Small intestine (tissue), 7 donors: ENCODE results near the gene CNEP1R1. TPM values are rescaled to one million over a fixed set of nuclear protein-coding genes. Genes with fewer than 3 reads are reported as not detected.
"Not testable (repeated sequence)": the region's sequence is repeated elsewhere in the genome, so short reads cannot be mapped to it uniquely, and the experiment has no call there.

ENCODE experiments used
- DNase-seq, 2 donors: peaks; one replicate each; pipeline versions ENCODE4 v3.0.0 to v3.0.0-alpha.2; 2013
- FAIRE-seq: peaks from 2 replicates; lab custom pipeline; 2012; peaks lifted over from hg19 to GRCh38; lab: Jason Lieb, UNC
- H3K27ac ChIP-seq, 3 donors: one replicate each; pipeline ENCODE4 v1.5.1; 2013; ENCODE audit warnings: low read length in 2 of 3, mild to moderate bottlenecking in 2 of 3, control low read depth in 1 of 3, inconsistent platforms in 1 of 3, low read depth in 1 of 3, moderate library complexity in 1 of 3
- H3K27me3 ChIP-seq, 3 donors: one replicate each; pipeline ENCODE4 v1.6.1; 2013; ENCODE audit warnings: low read length in 3 of 3, inconsistent platforms in 1 of 3; ENCODE audit not compliant: control insufficient read depth in 3 of 3, insufficient read depth in 3 of 3
- H3K36me3 ChIP-seq, 3 donors: one replicate each; pipeline ENCODE4 v1.6.1; 2013; ENCODE audit warnings: low read length in 3 of 3, inconsistent platforms in 1 of 3, low read depth in 1 of 3, mild to moderate bottlenecking in 1 of 3, moderate library complexity in 1 of 3; ENCODE audit not compliant: control insufficient read depth in 3 of 3, insufficient read depth in 2 of 3
- H3K4me1 ChIP-seq, 3 donors: one replicate each; pipeline ENCODE4 v1.6.1; 2013; ENCODE audit warnings: low read length in 2 of 3, inconsistent platforms in 1 of 3, low read depth in 1 of 3, mild to moderate bottlenecking in 1 of 3, moderate library complexity in 1 of 3; ENCODE audit not compliant: control insufficient read depth in 3 of 3, insufficient read depth in 2 of 3
- H3K4me3 ChIP-seq, 3 donors: one replicate each; pipeline ENCODE4 v1.5.1; 2013; ENCODE audit warnings: low read length in 3 of 3, control low read depth in 1 of 3, inconsistent platforms in 1 of 3, low read depth in 1 of 3, mild to moderate bottlenecking in 1 of 3, moderate library complexity in 1 of 3
- H3K9me3 ChIP-seq, 2 donors: one replicate each; pipeline ENCODE4 v1.6.1; 2013; ENCODE audit warnings: low read depth in 1 of 2, low read length in 1 of 2; ENCODE audit not compliant: control insufficient read depth in 2 of 2, insufficient read depth in 1 of 2
- WGBS, 3 donors: extraction: QIAGEN DNeasy Blood & Tissue Kit; methylation state at CpG; one replicate each; pipeline ENCODE4 v1.1.7; 2013; 5-methylcytosine and 5-hydroxymethylcytosine counted together
- polyA plus RNA-seq, 4 donors: library from polyadenylated mRNA; stranded (reverse) in 3 of 4; unstranded in 1 of 4; fragments of 200-250 nt in 3 of 4; fragments of 120-200 nt in 1 of 4; gene quantifications; one replicate each; pipeline versions ENCODE4 v1.2.1 to v1.2.3, GENCODE V29; 2013
- donor health status: healthy with polysubstance abuse.
- donor health status: control.
- donor health status: control.
- donor health status: Bipolar disorder and iron deficiency.
- donor health status: healthy.

Gene CNEP1R1
- polyA plus RNA-seq, 4 donors: 6.8 to 22.5 (median 7.4) TPM

- no peak overlapping the region for H3K4me3 ChIP-seq
- FAIRE-seq (no peak), DNase-seq (no peak)
- H3K36me3 ChIP-seq: no peaks in the 10 kb centered on the region
- no peak overlapping the region for H3K27ac ChIP-seq
- peaks cover 0 to 18% (median 0%) of the 10 kb centered on the region in 3 donors for H3K4me1 ChIP-seq
- H3K9me3 ChIP-seq: no peaks in the 10 kb centered on the region
- WGBS, 3 donors: 88 to 97% (median 94%) methylated on average over 1 of the region's 1 CpG
- peaks cover 0 to 2% (median 0%) of the 10 kb centered on the region in 3 donors for H3K27me3 ChIP-seq
Observed at GRCh38 chr16:50007744-50008143, 17.3 kb upstream of the CNEP1R1 start.

GRCh38 chr16:50010212-50010611 lies 14.8 kb upstream of the CNEP1R1 start:
- no peaks in the 10 kb centered on the region for H3K36me3 ChIP-seq
- H3K27ac ChIP-seq: peak overlapping the region in 1 of 3 donors; percentile 42
- H3K4me1 ChIP-seq: peaks cover 0 to 18% (median 0%) of the 10 kb centered on the region in 3 donors
- 82 to 90% (median 89%) methylated on average over 2 of the region's 2 CpGs for WGBS, 3 donors
- DNase-seq (no peak), FAIRE-seq (no peak)
- no peak overlapping the region for H3K4me3 ChIP-seq
- peaks cover 0 to 2% (median 0%) of the 10 kb centered on the region in 3 donors for H3K27me3 ChIP-seq
- H3K9me3 ChIP-seq: no peaks in the 10 kb centered on the region

- 54 to 66% (median 62%) methylated on average over 3 of the region's 3 CpGs for WGBS, 3 donors
- no peak overlapping the region for H3K27ac ChIP-seq
Observed at GRCh38 chr16:50011707-50012106, 13.3 kb upstream of the CNEP1R1 start.

GRCh38 chr16:50012182-50012581 lies 12.8 kb upstream of the CNEP1R1 start:
- no peak for DNase-seq

More at GRCh38 chr16:50011707-50012106, 13.3 kb upstream of the CNEP1R1 start:
- Histone ChIP-seq H3K27me3 (peaks cover 0 to 2% (median 0%) of the 10 kb centered on the region in 3 donors), H3K9me3 (no peaks in the 10 kb centered on the region), H3K4me1 (peaks cover 0 to 18% (median 0%) of the 10 kb centered on the region in 3 donors), H3K4me3 (no peak overlapping the region), H3K36me3 (no peaks in the 10 kb centered on the region)
- DNase-seq (no peak), FAIRE-seq (no peak)

GRCh38 chr16:50014211-50014610 lies 10.8 kb upstream of the CNEP1R1 start:
- 74 to 84% (median 83%) methylated on average over 8 of the region's 8 CpGs for WGBS, 3 donors
- not testable (repeated sequence) for H3K9me3 ChIP-seq, DNase-seq, H3K4me3 ChIP-seq, FAIRE-seq, H3K36me3 ChIP-seq, H3K27ac ChIP-seq, H3K27me3 ChIP-seq
- H3K4me1 ChIP-seq: peaks cover 0 to 18% (median 0%) of the 10 kb centered on the region in 3 donors

More at GRCh38 chr16:50012182-50012581, 12.8 kb upstream of the CNEP1R1 start:
- Histone ChIP-seq H3K36me3 (no peaks in the 10 kb centered on the region), H3K27me3 (no peaks in the 10 kb centered on the region), H3K9me3 (no peaks in the 10 kb centered on the region), H3K4me3 (no peak overlapping the region), H3K27ac (no peak overlapping the region), H3K4me1 (peaks cover 0 to 18% (median 0%) of the 10 kb centered on the region in 3 donors)
- FAIRE-seq: no peak
- 88 to 94% (median 93%) methylated on average over 2 of the region's 2 CpGs for WGBS, 3 donors

- no peak for FAIRE-seq
Observed at GRCh38 chr16:50015631-50016030, 9.4 kb upstream of the CNEP1R1 start.

GRCh38 chr16:50017553-50017952 lies 7.5 kb upstream of the CNEP1R1 start:
- 83 to 88% (median 87%) methylated on average over 9 of the region's 9 CpGs for WGBS, 3 donors
- Histone ChIP-seq H3K27ac (no peak overlapping the region), H3K4me1 (no peaks in the 10 kb centered on the region), H3K9me3 (no peaks in the 10 kb centered on the region), H3K4me3 (no peak overlapping the region), H3K27me3 (no peaks in the 10 kb centered on the region), H3K36me3 (no peaks in the 10 kb centered on the region)
- FAIRE-seq (no peak), DNase-seq (no peak)

More at GRCh38 chr16:50015631-50016030, 9.4 kb upstream of the CNEP1R1 start:
- Histone ChIP-seq H3K36me3 (no peaks in the 10 kb centered on the region), H3K4me1 (peaks cover 0 to 5% (median 0%) of the 10 kb centered on the region in 3 donors), H3K27ac (no peak overlapping the region), H3K4me3 (no peak overlapping the region), H3K27me3 (no peaks in the 10 kb centered on the region), H3K9me3 (no peaks in the 10 kb centered on the region)
- WGBS, 3 donors: 84 to 89% (median 87%) methylated on average over 2 of the region's 2 CpGs
- no peak for DNase-seq

GRCh38 chr16:50021544-50021943 lies 3.5 kb upstream of the CNEP1R1 start:
- Histone ChIP-seq H3K27ac (no peak overlapping the region), H3K36me3 (no peaks in the 10 kb centered on the region), H3K4me3 (no peak overlapping the region), H3K27me3 (no peaks in the 10 kb centered on the region), H3K4me1 (peaks cover 0 to 1% (median 0%) of the 10 kb centered on the region in 3 donors), H3K9me3 (no peaks in the 10 kb centered on the region)
- 42 to 53% (median 51%) methylated on average over 2 of the region's 2 CpGs for WGBS, 3 donors
- no peak for DNase-seq
- no peak for FAIRE-seq

GRCh38 chr16:50023641-50024040 lies 1.4 kb upstream of the CNEP1R1 start:
- no peaks in the 10 kb centered on the region for H3K27me3 ChIP-seq
- H3K27ac ChIP-seq: no peak overlapping the region
- H3K4me3 ChIP-seq: no peak overlapping the region
- H3K4me1 ChIP-seq: peaks cover 0 to 3% (median 0%) of the 10 kb centered on the region in 3 donors
- FAIRE-seq (no peak), DNase-seq (no peak)
- no peaks in the 10 kb centered on the region for H3K9me3 ChIP-seq
- H3K36me3 ChIP-seq: peaks cover 0 to 3% (median 0%) of the 10 kb centered on the region in 3 donors
- whole genome bisulfite sequencing, 3 donors: 46 to 49% (median 47%) methylated on average over 4 of the region's 4 CpGs
